ENCODE data around the gene TATDN2. TPM values are rescaled to one million over a fixed set of nuclear protein-coding genes. Genes with fewer than 3 reads are reported as not detected.

TATDN2 gene
- total RNA-seq, 6 experiments from 2014 or later, result 29.6 to 33.4 (median 30.7) TPM

GRCh38 chr3:10206166-10206511 lies 42.1 kb upstream of the TATDN2 start:
- no peaks in the 10 kb centered on the region for H3K9me3 Mint-ChIP-seq
- peaks cover 40% of the 10 kb centered on the region for H3K4me1 Mint-ChIP-seq (ENCODE audit: low read depth)
- H3K27me3 Mint-ChIP-seq (ENCODE audit: insufficient read depth), result no peaks in the 10 kb centered on the region; the same call in 1 of the 2 replicates
- peak overlapping the region; percentile 94 for H3K27ac Mint-ChIP-seq
- DNase-seq, result no peak
- peaks cover 16% of the 10 kb centered on the region for H3K36me3 Mint-ChIP-seq (ENCODE audit: low read depth)
- TF ChIP-seq CTCF (IDR thresholded peaks at IDR 0.05), result no peak
- no peak overlapping the region for H3K4me3 Mint-ChIP-seq

GRCh38 chr3:10213156-10213792 lies 35.0 kb upstream of the TATDN2 start:
- Mint-ChIP-seq H3K9me3 (no peaks in the 10 kb centered on the region), H3K36me3 (ENCODE audit: low read depth) (peaks cover 32% of the 10 kb centered on the region), H3K27ac (peak overlapping the region; percentile 66), H3K4me3 (no peak overlapping the region), H3K27me3 (ENCODE audit: insufficient read depth) (peaks cover 1% of the 10 kb centered on the region; the same call in 1 of the 2 replicates), H3K4me1 (ENCODE audit: low read depth) (peaks cover 5% of the 10 kb centered on the region; the same call in 1 of the 2 replicates)
- TF ChIP-seq CTCF (IDR thresholded peaks at IDR 0.05), result no peak
- peak; percentile 56 for DNase-seq

- H3K36me3 Mint-ChIP-seq (ENCODE audit: low read depth), result peaks cover 23% of the 10 kb centered on the region
Measured at GRCh38 chr3:10215578-10216368, 32.5 kb upstream of the TATDN2 start.

GRCh38 chr3:10217359-10217758 lies 30.9 kb upstream of the TATDN2 start:
- Mint-ChIP-seq H3K9me3 (no peaks in the 10 kb centered on the region), H3K27ac (no peak overlapping the region), H3K4me3 (no peak overlapping the region), H3K27me3 (ENCODE audit: insufficient read depth) (peaks cover 1% of the 10 kb centered on the region; the same call in 1 of the 2 replicates), H3K36me3 (ENCODE audit: low read depth) (peaks cover 23% of the 10 kb centered on the region), H3K4me1 (ENCODE audit: low read depth) (peaks cover 29% of the 10 kb centered on the region)
- DNase-seq, result no peak
- no peak for TF ChIP-seq CTCF (IDR thresholded peaks at IDR 0.05)

More at GRCh38 chr3:10215578-10216368, 32.5 kb upstream of the TATDN2 start:
- H3K9me3 Mint-ChIP-seq, result no peaks in the 10 kb centered on the region
- H3K27me3 Mint-ChIP-seq (ENCODE audit: insufficient read depth), result peaks cover 1% of the 10 kb centered on the region; the same call in 1 of the 2 replicates
- H3K27ac Mint-ChIP-seq, result no peak overlapping the region
- no peak for TF ChIP-seq CTCF (IDR thresholded peaks at IDR 0.05)
- no peak for DNase-seq
- no peak overlapping the region for H3K4me3 Mint-ChIP-seq
- peaks cover 16% of the 10 kb centered on the region for H3K4me1 Mint-ChIP-seq (ENCODE audit: low read depth)

- no peak overlapping the region for H3K4me3 Mint-ChIP-seq
- H3K36me3 Mint-ChIP-seq (ENCODE audit: low read depth), result peaks cover 23% of the 10 kb centered on the region
- H3K9me3 Mint-ChIP-seq, result no peaks in the 10 kb centered on the region
- H3K4me1 Mint-ChIP-seq (ENCODE audit: low read depth), result peaks cover 46% of the 10 kb centered on the region
- TF ChIP-seq CTCF (IDR thresholded peaks at IDR 0.05), result no peak
- H3K27ac Mint-ChIP-seq, result no peak overlapping the region; the same call in 1 of the 2 replicates
- DNase-seq, result no peak
- peaks cover 1% of the 10 kb centered on the region; the same call in 1 of the 2 replicates for H3K27me3 Mint-ChIP-seq (ENCODE audit: insufficient read depth)
Measured at GRCh38 chr3:10219737-10220136, 28.5 kb upstream of the TATDN2 start.

All from HFFc6 (cell line).